Gastroesophageal sphincter (tissue), 3 donors: Measurements from ENCODE around the gene CHST11.

Experiments used
- EP300 ChIP-seq: sonication (generic); formaldehyde crosslinking; IDR thresholded peaks from one replicate; pipeline ENCODE4 v1.6.1; 2017; ENCODE audit warnings: antibody characterized with exemption, mild to moderate bottlenecking
- POLR2A ChIP-seq, 2 donors: fragments of 450-650 bp; IDR thresholded peaks; one replicate each; pipeline ENCODE4 v1.6.1; 2017; ENCODE audit warnings: antibody characterized with exemption in 2 of 2, mild to moderate bottlenecking in 2 of 2, moderate library complexity in 1 of 2
- POLR2AphosphoS5 ChIP-seq: sonication (generic); formaldehyde crosslinking; IDR thresholded peaks from one replicate; pipeline ENCODE4 v1.6.1; 2017; ENCODE audit warnings: antibody characterized with exemption
- TF ChIP-seq, protein P1 (sequence below), 4 experiments: fragments of 200-600 bp in 2 of 4; fragments of 450-650 bp in 2 of 4; sonication (generic) in 1 of 4; IDR thresholded peaks; one replicate each; pipeline ENCODE4 v1.5.1; 2017 to 2019; ENCODE audit warnings: antibody characterized with exemption in 4 of 4, mild to moderate bottlenecking in 2 of 4, moderate library complexity in 2 of 4

DNA sequence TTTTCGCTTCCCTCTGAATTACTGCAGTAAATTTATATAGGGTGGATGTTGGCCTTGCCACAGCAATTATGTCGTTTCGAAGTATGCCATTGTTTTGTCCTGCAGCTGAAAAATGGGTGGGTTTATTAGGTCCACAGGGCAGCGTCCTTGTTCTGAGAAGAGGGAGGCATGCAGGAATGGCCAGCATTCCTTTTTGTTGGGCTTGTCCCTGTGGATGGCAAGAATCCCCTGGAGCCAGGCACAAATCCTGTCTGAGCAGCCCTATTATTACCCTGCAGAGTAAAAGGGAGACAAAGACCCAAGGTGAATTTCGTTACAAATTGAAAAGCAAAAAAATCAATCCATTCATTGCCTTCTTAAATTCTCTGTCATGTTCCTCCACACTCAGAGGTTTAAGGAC is 88.1 kb downstream of the CHST11 start:
- TF ChIP-seq, protein P1, sequence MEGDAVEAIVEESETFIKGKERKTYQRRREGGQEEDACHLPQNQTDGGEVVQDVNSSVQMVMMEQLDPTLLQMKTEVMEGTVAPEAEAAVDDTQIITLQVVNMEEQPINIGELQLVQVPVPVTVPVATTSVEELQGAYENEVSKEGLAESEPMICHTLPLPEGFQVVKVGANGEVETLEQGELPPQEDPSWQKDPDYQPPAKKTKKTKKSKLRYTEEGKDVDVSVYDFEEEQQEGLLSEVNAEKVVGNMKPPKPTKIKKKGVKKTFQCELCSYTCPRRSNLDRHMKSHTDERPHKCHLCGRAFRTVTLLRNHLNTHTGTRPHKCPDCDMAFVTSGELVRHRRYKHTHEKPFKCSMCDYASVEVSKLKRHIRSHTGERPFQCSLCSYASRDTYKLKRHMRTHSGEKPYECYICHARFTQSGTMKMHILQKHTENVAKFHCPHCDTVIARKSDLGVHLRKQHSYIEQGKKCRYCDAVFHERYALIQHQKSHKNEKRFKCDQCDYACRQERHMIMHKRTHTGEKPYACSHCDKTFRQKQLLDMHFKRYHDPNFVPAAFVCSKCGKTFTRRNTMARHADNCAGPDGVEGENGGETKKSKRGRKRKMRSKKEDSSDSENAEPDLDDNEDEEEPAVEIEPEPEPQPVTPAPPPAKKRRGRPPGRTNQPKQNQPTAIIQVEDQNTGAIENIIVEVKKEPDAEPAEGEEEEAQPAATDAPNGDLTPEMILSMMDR (IDR thresholded peaks at IDR 0.05) = no peak
- TF ChIP-seq POLR2A (IDR thresholded peaks at IDR 0.05) (no peak), EP300 (no peak), POLR2AphosphoS5 (no peak)
